Dendritic cell treated with granulocyte-macrophage colony-stimulating factor and Interleukin-4, amounts not matched to agents 40 ng/mL and 50 ng/mL, for 4 days (primary cell): ENCODE data around the gene MSI2.

ENCODE experiments used
- H3K27ac Mint-ChIP-seq: one replicate; pipeline ENCODE4 v1.8.0; 2022; ENCODE audit warnings: mild to moderate bottlenecking, mixed read lengths
- H3K27me3 Mint-ChIP-seq: one replicate; pipeline ENCODE4 v1.8.0; 2022; ENCODE audit warnings: mild to moderate bottlenecking, mixed read lengths
- H3K36me3 Mint-ChIP-seq: one replicate; pipeline ENCODE4 v1.8.0; 2022; ENCODE audit warnings: low read depth, mixed read lengths
- H3K4me1 Mint-ChIP-seq: one replicate; pipeline ENCODE4 v1.8.0; 2022; ENCODE audit warnings: low read depth, mixed read lengths
- H3K4me3 Mint-ChIP-seq: one replicate; pipeline ENCODE4 v1.8.0; 2022; ENCODE audit warnings: mild to moderate bottlenecking, moderate library complexity, mixed read lengths
- H3K9me3 Mint-ChIP-seq: one replicate; pipeline ENCODE4 v1.8.0; 2022; ENCODE audit warnings: mixed read lengths
- intact Hi-C: fragments of 100-400 bp; cut with micrococcal nuclease; formaldehyde crosslinking; loops from one replicate; pipeline ENCODE4 v1.15.0; 2022

MSI2 gene

DNA sequence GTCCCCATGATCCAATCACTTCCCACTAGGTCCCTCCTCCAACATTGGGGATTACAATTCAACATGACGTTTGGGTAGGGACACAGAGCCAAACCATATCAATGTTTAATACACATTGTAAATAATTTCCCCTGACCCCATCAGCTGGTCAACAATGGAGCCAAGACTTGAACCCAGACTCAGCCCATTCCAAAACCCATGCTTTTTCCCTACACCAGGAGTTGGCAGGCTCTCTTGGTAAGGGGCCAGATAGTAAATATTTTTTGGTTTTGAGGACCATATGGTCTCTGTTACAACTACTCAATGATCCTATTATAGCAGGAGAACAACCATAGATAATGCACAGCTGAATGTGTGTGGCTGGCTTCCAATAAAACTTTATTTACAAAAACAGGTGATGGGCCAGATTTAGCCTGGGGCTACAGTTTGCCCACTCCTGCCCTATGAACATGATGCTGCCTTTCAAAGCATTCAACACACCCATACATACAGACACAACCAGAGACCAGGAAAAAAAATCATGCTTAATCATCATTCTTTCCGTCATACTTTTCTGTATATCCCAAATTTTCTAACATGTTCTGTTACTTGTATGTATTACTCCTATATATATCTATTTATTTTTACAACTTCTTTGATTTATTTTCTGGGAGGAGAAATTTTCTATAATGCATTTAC is 22.1 kb upstream of the MSI2 start:
- no peaks in the 10 kb centered on the region for H3K9me3 Mint-ChIP-seq
- peaks cover 3% of the 10 kb centered on the region for H3K27me3 Mint-ChIP-seq
- no peaks in the 10 kb centered on the region for H3K4me1 Mint-ChIP-seq
- no peak overlapping the region for H3K4me3 Mint-ChIP-seq
- intact Hi-C loops, result no loop called here
- no peaks in the 10 kb centered on the region for H3K36me3 Mint-ChIP-seq
- H3K27ac Mint-ChIP-seq, result no peak overlapping the region

GRCh38 chr17:57234739-57235092 is 21.6 kb upstream of the MSI2 start:
- H3K36me3 Mint-ChIP-seq, result no peaks in the 10 kb centered on the region
- no peaks in the 10 kb centered on the region for H3K4me1 Mint-ChIP-seq
- intact Hi-C loops, result no loop called here
- H3K27me3 Mint-ChIP-seq, result peaks cover 3% of the 10 kb centered on the region
- H3K9me3 Mint-ChIP-seq, result no peaks in the 10 kb centered on the region
- H3K4me3 Mint-ChIP-seq, result no peak overlapping the region
- no peak overlapping the region for H3K27ac Mint-ChIP-seq

GRCh38 chr17:57235124-57235523 is 21.2 kb upstream of the MSI2 start:
- H3K4me1 Mint-ChIP-seq, result no peaks in the 10 kb centered on the region
- no peaks in the 10 kb centered on the region for H3K36me3 Mint-ChIP-seq
- intact Hi-C loops, result no loop called here
- no peak overlapping the region for H3K27ac Mint-ChIP-seq
- H3K4me3 Mint-ChIP-seq, result no peak overlapping the region
- H3K9me3 Mint-ChIP-seq, result no peaks in the 10 kb centered on the region
- H3K27me3 Mint-ChIP-seq, result peaks cover 3% of the 10 kb centered on the region

- intact Hi-C loops, result no loop called here
- Mint-ChIP-seq H3K4me1 (no peaks in the 10 kb centered on the region), H3K27ac (no peak overlapping the region), H3K4me3 (no peak overlapping the region), H3K27me3 (peaks cover 4% of the 10 kb centered on the region), H3K36me3 (no peaks in the 10 kb centered on the region), H3K9me3 (no peaks in the 10 kb centered on the region)
Measured at GRCh38 chr17:57236686-57237299, 19.5 kb upstream of the MSI2 start.

- intact Hi-C loops, result loop anchor here (5.0 to 10.0 kb wide), 2 partner anchors 592 to 874 kb away; no protein-coding TSS in a partner anchor
- Mint-ChIP-seq H3K27me3 (peaks cover 4% of the 10 kb centered on the region), H3K9me3 (no peaks in the 10 kb centered on the region), H3K4me3 (no peak overlapping the region), H3K4me1 (no peaks in the 10 kb centered on the region), H3K36me3 (no peaks in the 10 kb centered on the region), H3K27ac (no peak overlapping the region)
Measured at GRCh38 chr17:57240648-57241047, 15.7 kb upstream of the MSI2 start.

DNA sequence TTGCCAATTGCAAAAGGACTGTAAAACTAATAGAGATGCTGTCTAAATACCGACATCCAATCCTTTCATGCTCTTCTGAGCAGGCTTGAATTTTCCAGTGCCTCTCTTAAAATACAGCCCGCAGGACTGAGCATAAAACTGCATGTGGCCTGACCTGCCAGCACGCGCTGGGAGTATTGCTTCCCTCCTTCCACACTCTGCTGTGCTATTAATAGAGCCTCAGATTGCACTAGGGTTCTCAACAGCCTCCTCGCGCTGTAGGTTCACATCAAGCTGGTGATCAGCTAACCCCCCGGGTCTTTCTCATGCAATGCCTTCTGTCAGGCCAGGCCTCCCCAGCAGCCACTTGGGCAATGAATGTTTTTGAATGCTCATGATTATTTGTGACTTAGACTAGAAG is 14.2 kb upstream of the MSI2 start:
- Mint-ChIP-seq H3K27me3 (peaks cover 4% of the 10 kb centered on the region), H3K4me3 (no peak overlapping the region), H3K4me1 (no peaks in the 10 kb centered on the region), H3K36me3 (no peaks in the 10 kb centered on the region), H3K9me3 (no peaks in the 10 kb centered on the region), H3K27ac (no peak overlapping the region)
- intact Hi-C loops, result loop anchor here (2.0 to 10.0 kb wide), 3 partner anchors 505 to 873 kb away; no protein-coding TSS in a partner anchor

DNA sequence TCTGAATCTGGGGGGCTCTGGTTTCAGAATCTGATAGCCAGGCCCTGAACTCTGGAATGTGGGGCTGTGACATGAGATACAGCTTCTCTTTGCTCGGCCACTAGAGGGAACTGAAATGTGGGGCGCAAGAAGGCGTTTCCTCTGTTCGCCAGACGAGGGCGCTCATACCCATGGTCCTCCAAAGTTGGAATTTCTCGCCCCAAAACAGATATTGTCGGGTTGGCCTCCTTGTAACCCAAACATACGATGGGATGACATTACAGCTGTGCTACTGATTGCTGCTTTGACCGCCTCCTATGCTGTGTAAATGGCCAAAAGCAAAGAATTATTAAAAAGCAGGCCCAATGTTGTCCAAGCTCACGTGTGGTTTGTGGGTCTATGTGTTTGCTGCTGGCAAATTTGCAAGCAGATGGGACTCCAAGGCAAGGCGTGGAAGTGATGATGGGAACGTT is 13.1 kb upstream of the MSI2 start:
- no peak overlapping the region for H3K27ac Mint-ChIP-seq
- no peaks in the 10 kb centered on the region for H3K9me3 Mint-ChIP-seq
- H3K36me3 Mint-ChIP-seq, result no peaks in the 10 kb centered on the region
- no peak overlapping the region for H3K4me3 Mint-ChIP-seq
- no peaks in the 10 kb centered on the region for H3K4me1 Mint-ChIP-seq
- intact Hi-C loops, result loop anchor here (1.0 to 10.0 kb wide), 4 partner anchors 429 to 872 kb away; no protein-coding TSS in a partner anchor
- peaks cover 4% of the 10 kb centered on the region for H3K27me3 Mint-ChIP-seq

- Mint-ChIP-seq H3K4me3 (no peak overlapping the region), H3K9me3 (no peaks in the 10 kb centered on the region), H3K27ac (no peak overlapping the region), H3K4me1 (no peaks in the 10 kb centered on the region), H3K27me3 (peaks cover 4% of the 10 kb centered on the region), H3K36me3 (no peaks in the 10 kb centered on the region)
- intact Hi-C loops, result loop anchor here (10.0 kb wide), 1 partner anchor 869 kb away; no protein-coding TSS in a partner anchor
Measured at GRCh38 chr17:57245786-57246185, 10.5 kb upstream of the MSI2 start.

- Mint-ChIP-seq H3K27me3 (peaks cover 4% of the 10 kb centered on the region), H3K4me3 (no peak overlapping the region), H3K4me1 (no peaks in the 10 kb centered on the region), H3K27ac (no peak overlapping the region), H3K36me3 (no peaks in the 10 kb centered on the region), H3K9me3 (no peaks in the 10 kb centered on the region)
- intact Hi-C loops, result loop anchor here (10.0 kb wide), 1 partner anchor 869 kb away; no protein-coding TSS in a partner anchor
Measured at GRCh38 chr17:57246257-57246656, 10.1 kb upstream of the MSI2 start.

DNA sequence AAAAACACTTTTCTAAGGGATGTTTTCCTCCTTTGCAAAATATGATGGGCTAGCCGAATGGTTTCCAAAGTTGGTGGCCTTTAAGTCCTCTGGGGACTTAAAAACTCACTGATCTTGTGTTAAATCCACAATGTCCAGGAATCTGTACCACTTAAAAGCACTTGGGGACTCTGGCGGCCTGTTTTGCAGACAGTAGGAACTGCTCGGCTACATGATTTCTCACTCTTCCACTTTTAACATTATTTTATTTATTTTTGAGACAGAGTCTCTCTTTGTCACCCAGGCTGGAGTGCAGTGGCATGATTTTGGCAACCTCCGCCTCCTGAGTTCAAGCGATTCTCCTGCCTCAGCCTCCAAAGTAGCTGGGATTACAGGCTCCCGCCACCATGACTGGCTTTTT is 9.1 kb upstream of the MSI2 start:
- Mint-ChIP-seq H3K4me1 (no peaks in the 10 kb centered on the region), H3K27ac (no peak overlapping the region), H3K9me3 (no peaks in the 10 kb centered on the region), H3K36me3 (no peaks in the 10 kb centered on the region), H3K4me3 (no peak overlapping the region), H3K27me3 (peaks cover 3% of the 10 kb centered on the region)
- intact Hi-C loops, result loop anchor here (10.0 kb wide), 1 partner anchor 868 kb away; no protein-coding TSS in a partner anchor

- intact Hi-C loops, result loop anchor here (10.0 kb wide), 1 partner anchor 867 kb away; no protein-coding TSS in a partner anchor
- H3K4me3 Mint-ChIP-seq, result no peak overlapping the region
- H3K9me3 Mint-ChIP-seq, result no peaks in the 10 kb centered on the region
- no peaks in the 10 kb centered on the region for H3K36me3 Mint-ChIP-seq
- H3K27me3 Mint-ChIP-seq, result peaks cover 3% of the 10 kb centered on the region
- H3K27ac Mint-ChIP-seq, result no peak overlapping the region
- H3K4me1 Mint-ChIP-seq, result no peaks in the 10 kb centered on the region
Measured at GRCh38 chr17:57247913-57248312, 8.4 kb upstream of the MSI2 start.

DNA sequence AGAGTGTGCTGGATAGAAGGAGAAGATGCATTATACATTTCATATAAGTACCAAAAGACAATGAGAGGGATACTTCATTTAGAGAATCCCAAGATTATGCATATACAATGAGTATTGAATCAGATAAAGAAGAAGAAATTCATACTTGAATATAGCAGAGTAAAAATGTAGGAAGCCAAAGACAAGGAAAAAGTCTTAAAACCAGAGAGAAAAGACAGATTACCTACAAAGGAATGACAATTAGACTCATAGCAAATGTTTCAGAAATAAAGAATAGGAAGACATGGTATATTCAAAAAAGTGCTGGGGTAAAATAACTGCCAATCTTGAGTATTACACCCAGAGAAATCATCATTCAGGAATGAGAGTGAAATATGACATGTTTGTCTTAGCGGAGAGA is 6.8 kb upstream of the MSI2 start:
- Mint-ChIP-seq H3K4me3 (no peak overlapping the region), H3K36me3 (no peaks in the 10 kb centered on the region), H3K27ac (no peak overlapping the region), H3K4me1 (no peaks in the 10 kb centered on the region), H3K27me3 (peaks cover 5% of the 10 kb centered on the region), H3K9me3 (no peaks in the 10 kb centered on the region)
- intact Hi-C loops, result loop anchor here (10.0 kb wide), 1 partner anchor 865 kb away; no protein-coding TSS in a partner anchor

- H3K4me3 Mint-ChIP-seq, result no peak overlapping the region
- intact Hi-C loops, result no loop called here
- H3K4me1 Mint-ChIP-seq, result peaks cover 7% of the 10 kb centered on the region
- peaks cover 8% of the 10 kb centered on the region for H3K36me3 Mint-ChIP-seq
- no peaks in the 10 kb centered on the region for H3K9me3 Mint-ChIP-seq
- no peak overlapping the region for H3K27ac Mint-ChIP-seq
- peaks cover 18% of the 10 kb centered on the region for H3K27me3 Mint-ChIP-seq
Measured at GRCh38 chr17:57251211-57251787, 5.0 kb upstream of the MSI2 start.

GRCh38 chr17:57253362-57254065 is 2.8 kb upstream of the MSI2 start:
- H3K4me1 Mint-ChIP-seq, result peaks cover 22% of the 10 kb centered on the region
- peaks cover 26% of the 10 kb centered on the region for H3K27me3 Mint-ChIP-seq
- no peak overlapping the region for H3K27ac Mint-ChIP-seq
- H3K4me3 Mint-ChIP-seq, result no peak overlapping the region
- intact Hi-C loops, result no loop called here
- H3K36me3 Mint-ChIP-seq, result peaks cover 8% of the 10 kb centered on the region
- no peaks in the 10 kb centered on the region for H3K9me3 Mint-ChIP-seq
